ENCODE data around the gene PCDHGB1.
"Not testable (repeated sequence)": the region's sequence is repeated elsewhere in the genome, so short reads cannot be mapped to it uniquely, and the experiment has no call there.

The PCDHGB1 gene

GRCh38 chr5:141349917-141350619 lies at the start of gene PCDHGB1:
Gene PCDHGB1, plus strand, starts transcription at chr5:141350099. Its CDS starts 162 bp downstream, at chr5:141350261.
- DNase-seq, result peak; percentile 14

GRCh38 chr5:141303756-141304155 lies 46.1 kb upstream of the PCDHGB1 start, which contains the start of gene SLC25A2:
Gene SLC25A2, minus strand, starts transcription at chr5:141304049. Its CDS starts 184 bp downstream, at chr5:141303865.
- DNase-seq, result no peak

GRCh38 chr5:141306630-141307029 lies 43.3 kb upstream of the PCDHGB1 start:
- no peak for DNase-seq

- DNase-seq, result no peak
Measured at GRCh38 chr5:141313711-141314110, 36.2 kb upstream of the PCDHGB1 start.

GRCh38 chr5:141316963-141317362 lies 32.9 kb upstream of the PCDHGB1 start:
- DNase-seq, result not testable (repeated sequence)

GRCh38 chr5:141319202-141319601 lies 30.7 kb upstream of the PCDHGB1 start:
- no peak for DNase-seq

- no peak for DNase-seq
Measured at GRCh38 chr5:141319699-141320098, 30.2 kb upstream of the PCDHGB1 start.

- peak; percentile 88 for DNase-seq
Measured at GRCh38 chr5:141320225-141321169, 29.4 kb upstream of the PCDHGB1 start, which contains the start of gene TAF7. Gene TAF7, minus strand, starts transcription at chr5:141320784. Its CDS starts 740 bp downstream, at chr5:141320044.

GRCh38 chr5:141322261-141322660 lies 27.6 kb upstream of the PCDHGB1 start:
- no peak for DNase-seq

GRCh38 chr5:141326088-141326854 lies 23.6 kb upstream of the PCDHGB1 start:
- peak; percentile 73 for DNase-seq

- no peak for DNase-seq
Measured at GRCh38 chr5:141328231-141328630, 21.7 kb upstream of the PCDHGB1 start.

GRCh38 chr5:141330299-141331080 lies 19.4 kb upstream of the PCDHGB1 start, which contains the start of gene PCDHGA1:
Gene PCDHGA1, plus strand, starts transcription at chr5:141330514.
- DNase-seq, result peak; percentile 11

GRCh38 chr5:141332571-141332970 lies 17.3 kb upstream of the PCDHGB1 start:
- not testable (repeated sequence) for DNase-seq

- no peak for DNase-seq
Measured at GRCh38 chr5:141338538-141339306, 11.2 kb upstream of the PCDHGB1 start, which contains the start of gene PCDHGA2. Gene PCDHGA2, plus strand, starts transcription at chr5:141338760.

- DNase-seq, result not testable (repeated sequence)
Measured at GRCh38 chr5:141340781-141341354, 9.0 kb upstream of the PCDHGB1 start.

- DNase-seq, result no peak
Measured at GRCh38 chr5:141342773-141343172, 7.1 kb upstream of the PCDHGB1 start.

GRCh38 chr5:141343242-141343952 lies 6.5 kb upstream of the PCDHGB1 start, which contains the start of gene PCDHGA3:
Gene PCDHGA3, plus strand, starts transcription at chr5:141343829. Its CDS starts 205 bp downstream, at chr5:141344034.
- DNase-seq, result no peak

GRCh38 chr5:141343953-141344463 lies 5.9 kb upstream of the PCDHGB1 start:
- DNase-seq, result no peak

- DNase-seq, result no peak
Measured at GRCh38 chr5:141345327-141345726, 4.6 kb upstream of the PCDHGB1 start.

All from stimulated activated naive CD4-positive, alpha-beta T cell treated with Interleukin-2 at 50 U/mL for 16 hours (primary cell).